Body of pancreas (tissue), 4 donors: Measurements from ENCODE around the gene LRRFIP1.

Source experiments
- POLR2A ChIP-seq, 3 donors: fragments of 450-650 bp; IDR thresholded peaks; one replicate each; pipeline ENCODE4 v1.6.1; 2016; ENCODE audit warnings: antibody characterized with exemption in 3 of 3, mild to moderate bottlenecking in 2 of 3
- TF ChIP-seq, protein P1 (sequence below), 7 experiments: fragments of 450-650 bp in 4 of 7; fragments of 200-600 bp in 3 of 7; sonication (generic) in 3 of 7; IDR thresholded peaks; one replicate each; pipeline ENCODE4 v1.5.1; 2016 to 2019; ENCODE audit warnings: antibody characterized with exemption in 7 of 7

DNA sequence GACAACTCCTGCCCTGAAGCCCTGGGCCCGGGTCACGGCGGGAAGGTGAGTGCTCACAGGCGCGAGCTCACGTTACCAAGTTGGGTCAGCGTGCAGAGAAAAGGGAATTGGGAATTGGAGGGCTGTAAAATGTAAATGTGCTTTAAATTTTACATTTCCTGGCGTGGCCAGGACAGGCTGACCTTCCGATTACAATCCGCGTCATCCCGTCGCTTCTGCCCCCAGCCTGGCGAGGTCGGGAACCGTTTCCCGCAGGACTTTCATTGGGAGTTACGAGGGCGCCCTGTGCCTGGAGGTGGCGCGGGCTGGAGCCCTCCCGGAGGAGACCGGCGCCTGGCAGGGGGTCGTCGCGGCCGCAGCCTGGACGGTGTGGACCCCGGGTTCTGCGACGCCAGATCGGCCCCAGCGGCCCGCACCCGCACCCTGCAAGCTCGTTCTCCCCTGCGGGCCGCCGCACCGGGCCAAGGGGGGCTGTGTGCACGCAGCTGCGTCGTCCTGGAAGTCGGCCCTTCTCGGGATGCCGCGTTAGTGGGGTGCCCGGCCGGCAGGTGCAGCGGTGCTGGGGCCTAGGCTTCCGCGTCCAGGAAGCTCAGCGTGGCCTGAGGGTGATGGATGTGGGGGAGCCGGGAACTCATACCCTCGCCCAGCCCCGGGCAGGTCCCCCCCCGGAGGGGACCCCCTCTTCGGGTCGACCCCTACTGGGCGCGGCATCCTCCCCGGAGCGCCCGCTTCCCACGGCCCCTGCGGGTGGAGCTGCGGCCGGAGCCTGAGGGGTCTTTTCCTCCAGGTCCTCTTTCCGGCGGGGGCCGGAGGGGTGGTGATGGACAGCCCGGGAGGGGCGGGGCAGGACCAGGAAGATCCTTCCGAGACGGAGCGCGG is 63.9 kb downstream of the LRRFIP1 start:
- TF ChIP-seq, protein P1, sequence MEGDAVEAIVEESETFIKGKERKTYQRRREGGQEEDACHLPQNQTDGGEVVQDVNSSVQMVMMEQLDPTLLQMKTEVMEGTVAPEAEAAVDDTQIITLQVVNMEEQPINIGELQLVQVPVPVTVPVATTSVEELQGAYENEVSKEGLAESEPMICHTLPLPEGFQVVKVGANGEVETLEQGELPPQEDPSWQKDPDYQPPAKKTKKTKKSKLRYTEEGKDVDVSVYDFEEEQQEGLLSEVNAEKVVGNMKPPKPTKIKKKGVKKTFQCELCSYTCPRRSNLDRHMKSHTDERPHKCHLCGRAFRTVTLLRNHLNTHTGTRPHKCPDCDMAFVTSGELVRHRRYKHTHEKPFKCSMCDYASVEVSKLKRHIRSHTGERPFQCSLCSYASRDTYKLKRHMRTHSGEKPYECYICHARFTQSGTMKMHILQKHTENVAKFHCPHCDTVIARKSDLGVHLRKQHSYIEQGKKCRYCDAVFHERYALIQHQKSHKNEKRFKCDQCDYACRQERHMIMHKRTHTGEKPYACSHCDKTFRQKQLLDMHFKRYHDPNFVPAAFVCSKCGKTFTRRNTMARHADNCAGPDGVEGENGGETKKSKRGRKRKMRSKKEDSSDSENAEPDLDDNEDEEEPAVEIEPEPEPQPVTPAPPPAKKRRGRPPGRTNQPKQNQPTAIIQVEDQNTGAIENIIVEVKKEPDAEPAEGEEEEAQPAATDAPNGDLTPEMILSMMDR (IDR thresholded peaks at IDR 0.05), result no peak
- peak in 2 of 3 donors; percentile 7 to 10 for TF ChIP-seq POLR2A (IDR thresholded peaks at IDR 0.05)
